Osteoblast (primary cell): ENCODE results near the gene RPP38. TPM values are rescaled to one million over a fixed set of nuclear protein-coding genes. Genes with fewer than 3 reads are reported as not detected.

Experiments
- DNase-seq: peaks from one replicate; pipeline ENCODE4 v3.0.0; 2011; ENCODE audit warnings: low spot score, mixed read lengths; ENCODE audit not compliant: insufficient read length; ENCODE audit errors: missing footprints
- H2AFZ ChIP-seq: 2 replicates; pipeline ENCODE4 v1.6.0; 2011; ENCODE audit warnings: mild to moderate bottlenecking, low read length
- H3K27ac ChIP-seq: 2 replicates; pipeline ENCODE4 v1.5.1; 2011; ENCODE audit warnings: mild to moderate bottlenecking, low read depth, low read length, moderate library complexity
- H3K27me3 ChIP-seq: 2 replicates; pipeline ENCODE4 v1.6.0; 2012; ENCODE audit warnings: mild to moderate bottlenecking, control low read depth, inconsistent platforms, low read length, moderate library complexity; ENCODE audit not compliant: insufficient read depth
- H3K36me3 ChIP-seq: 2 replicates; pipeline ENCODE4 v1.5.1; 2011; ENCODE audit warnings: mild to moderate bottlenecking, low read length, control low read depth, moderate library complexity; ENCODE audit not compliant: insufficient read depth
- H3K4me1 ChIP-seq: 2 replicates; pipeline ENCODE4 v1.5.1; 2011; ENCODE audit warnings: mild to moderate bottlenecking, low read length, control low read depth, moderate library complexity; ENCODE audit not compliant: insufficient read depth
- H3K4me2 ChIP-seq: 2 replicates; pipeline ENCODE4 v1.6.0; 2011; ENCODE audit warnings: mild to moderate bottlenecking, low read length; ENCODE audit not compliant: insufficient read depth
- H3K4me3 ChIP-seq: fragments of 200-600 bp; sonication (generic); 3 replicates; pipeline ENCODE4 v1.5.1; 2012; ENCODE audit warnings: mild to moderate bottlenecking, low read length, inconsistent platforms; ENCODE audit not compliant: insufficient read depth
- H3K79me2 ChIP-seq: 2 replicates; pipeline ENCODE4 v1.6.0; 2012; ENCODE audit warnings: mild to moderate bottlenecking, low read length, control low read depth, inconsistent platforms; ENCODE audit not compliant: insufficient read depth
- H3K9me3 ChIP-seq: 2 replicates; pipeline ENCODE4 v1.5.1; 2011; ENCODE audit warnings: low read depth, low read length, control low read depth
- H4K20me1 ChIP-seq: 2 replicates; pipeline ENCODE4 v1.6.0; 2012; ENCODE audit warnings: mild to moderate bottlenecking, low read length, control low read depth; ENCODE audit not compliant: insufficient read depth
- CTCF ChIP-seq: IDR thresholded peaks from 2 replicates; pipeline ENCODE4 v1.5.1; 2011; ENCODE audit warnings: mild to moderate bottlenecking, low read depth, low read length, moderate library complexity; ENCODE audit errors: extremely low read depth
- total RNA-seq: library from RNA; depleted of rRNA; stranded (reverse); fragments of >200 nt; gene quantifications from 2 replicates; pipeline ENCODE4 v1.2.3, GENCODE V29; 2012

The RPP38 gene
- total RNA-seq, 1 donor: 16.6 TPM

- no peaks in the 10 kb centered on the region for H3K27me3 ChIP-seq
- no peaks in the 10 kb centered on the region for H3K9me3 ChIP-seq
These were observed 4.2 kb upstream of the RPP38 start for GRCh38 chr10:15092855-15093408.

GRCh38 chr10:15096661-15097010, 519 bp upstream of the RPP38 start:
- Histone ChIP-seq H3K9me3 (no peaks in the 10 kb centered on the region), H3K4me1 (peaks cover 12% of the 10 kb centered on the region), H2AFZ (peak overlapping the region; percentile 96), H3K4me3 (peak overlapping the region; percentile 90), H3K27me3 (no peaks in the 10 kb centered on the region), H3K4me2 (peak overlapping the region; percentile 100), H3K79me2 (peaks cover 41% of the 10 kb centered on the region), H4K20me1 (peaks cover 8% of the 10 kb centered on the region), H3K27ac (peak overlapping the region; percentile 91), H3K36me3 (peaks cover 4% of the 10 kb centered on the region)
- no peak for DNase-seq
- TF ChIP-seq CTCF: no peak

More at GRCh38 chr10:15092855-15093408, 4.2 kb upstream of the RPP38 start:
- H3K4me1 ChIP-seq: peaks cover 11% of the 10 kb centered on the region
- no peak overlapping the region for H3K4me3 ChIP-seq
- no peak overlapping the region for H2AFZ ChIP-seq
- H3K79me2 ChIP-seq: peaks cover 4% of the 10 kb centered on the region
- no peaks in the 10 kb centered on the region for H3K36me3 ChIP-seq
- no peak for DNase-seq
- H3K4me2 ChIP-seq: no peak overlapping the region
- no peak overlapping the region for H3K27ac ChIP-seq
- H4K20me1 ChIP-seq: no peaks in the 10 kb centered on the region
- no peak for TF ChIP-seq CTCF

GRCh38 chr10:15099886-15100285, 2.7 kb downstream of the RPP38 start:
- Histone ChIP-seq H4K20me1 (peaks cover 12% of the 10 kb centered on the region), H3K4me3 (no peak overlapping the region), H3K4me2 (no peak overlapping the region), H3K4me1 (peaks cover 12% of the 10 kb centered on the region), H3K36me3 (peaks cover 31% of the 10 kb centered on the region), H3K9me3 (no peaks in the 10 kb centered on the region), H3K79me2 (peaks cover 62% of the 10 kb centered on the region), H2AFZ (no peak overlapping the region), H3K27me3 (no peaks in the 10 kb centered on the region), H3K27ac (no peak overlapping the region)
- DNase-seq: no peak
- TF ChIP-seq CTCF: no peak

GRCh38 chr10:15103513-15103912, 6.4 kb downstream of the RPP38 start:
- H2AFZ ChIP-seq: no peak overlapping the region
- peaks cover 12% of the 10 kb centered on the region for H4K20me1 ChIP-seq
- H3K4me1 ChIP-seq: peaks cover 6% of the 10 kb centered on the region
- no peaks in the 10 kb centered on the region for H3K9me3 ChIP-seq
- DNase-seq: no peak
- H3K27me3 ChIP-seq: no peaks in the 10 kb centered on the region
- peaks cover 54% of the 10 kb centered on the region for H3K36me3 ChIP-seq
- no peak overlapping the region for H3K4me3 ChIP-seq
- H3K27ac ChIP-seq: no peak overlapping the region
- TF ChIP-seq CTCF: no peak
- H3K4me2 ChIP-seq: no peak overlapping the region
- peaks cover 52% of the 10 kb centered on the region for H3K79me2 ChIP-seq
